ENCODE data around the gene KRTAP5-8.
"Not testable (repeated sequence)": the region's sequence is repeated elsewhere in the genome, so short reads cannot be mapped to it uniquely, and the experiment has no call there.

The KRTAP5-8 gene, protein sequence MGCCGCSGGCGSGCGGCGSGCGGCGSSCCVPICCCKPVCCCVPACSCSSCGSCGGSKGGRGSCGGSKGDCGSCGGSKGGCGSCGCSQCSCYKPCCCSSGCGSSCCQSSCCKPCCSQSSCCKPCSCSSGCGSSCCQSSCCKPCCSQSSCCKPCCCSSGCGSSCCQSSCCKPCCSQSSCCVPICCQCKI

DNA sequence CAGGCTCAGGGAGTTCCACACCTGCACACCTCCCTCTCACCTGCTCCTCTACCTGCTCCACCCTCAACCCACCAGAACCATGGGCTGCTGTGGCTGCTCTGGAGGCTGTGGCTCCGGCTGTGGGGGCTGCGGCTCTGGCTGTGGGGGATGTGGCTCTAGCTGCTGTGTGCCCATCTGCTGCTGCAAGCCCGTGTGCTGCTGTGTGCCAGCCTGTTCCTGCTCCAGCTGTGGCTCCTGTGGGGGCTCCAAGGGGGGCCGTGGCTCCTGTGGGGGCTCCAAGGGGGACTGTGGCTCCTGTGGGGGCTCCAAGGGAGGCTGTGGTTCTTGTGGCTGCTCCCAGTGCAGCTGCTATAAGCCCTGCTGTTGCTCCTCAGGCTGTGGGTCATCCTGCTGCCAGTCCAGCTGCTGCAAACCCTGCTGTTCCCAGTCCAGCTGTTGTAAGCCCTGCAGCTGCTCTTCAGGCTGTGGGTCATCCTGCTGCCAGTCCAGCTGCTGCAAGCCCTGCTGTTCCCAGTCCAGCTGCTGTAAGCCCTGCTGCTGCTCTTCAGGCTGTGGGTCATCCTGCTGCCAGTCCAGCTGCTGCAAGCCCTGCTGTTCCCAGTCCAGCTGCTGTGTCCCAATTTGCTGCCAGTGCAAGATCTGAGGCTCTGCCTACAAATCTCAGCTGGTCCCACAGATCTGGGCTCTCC lies at the start of gene KRTAP5-8:
Gene KRTAP5-8, plus strand, starts transcription at position 49 of the 689 bp plus-strand sequence. Its CDS starts 31 bp downstream, at position 80.
- not testable (repeated sequence) for FAIRE-seq

GRCh38 chr11:71488681-71489270 lies 49.0 kb upstream of the KRTAP5-8 start:
- no peak for FAIRE-seq

GRCh38 chr11:71489311-71490043 lies 48.3 kb upstream of the KRTAP5-8 start:
- FAIRE-seq: no peak

DNA sequence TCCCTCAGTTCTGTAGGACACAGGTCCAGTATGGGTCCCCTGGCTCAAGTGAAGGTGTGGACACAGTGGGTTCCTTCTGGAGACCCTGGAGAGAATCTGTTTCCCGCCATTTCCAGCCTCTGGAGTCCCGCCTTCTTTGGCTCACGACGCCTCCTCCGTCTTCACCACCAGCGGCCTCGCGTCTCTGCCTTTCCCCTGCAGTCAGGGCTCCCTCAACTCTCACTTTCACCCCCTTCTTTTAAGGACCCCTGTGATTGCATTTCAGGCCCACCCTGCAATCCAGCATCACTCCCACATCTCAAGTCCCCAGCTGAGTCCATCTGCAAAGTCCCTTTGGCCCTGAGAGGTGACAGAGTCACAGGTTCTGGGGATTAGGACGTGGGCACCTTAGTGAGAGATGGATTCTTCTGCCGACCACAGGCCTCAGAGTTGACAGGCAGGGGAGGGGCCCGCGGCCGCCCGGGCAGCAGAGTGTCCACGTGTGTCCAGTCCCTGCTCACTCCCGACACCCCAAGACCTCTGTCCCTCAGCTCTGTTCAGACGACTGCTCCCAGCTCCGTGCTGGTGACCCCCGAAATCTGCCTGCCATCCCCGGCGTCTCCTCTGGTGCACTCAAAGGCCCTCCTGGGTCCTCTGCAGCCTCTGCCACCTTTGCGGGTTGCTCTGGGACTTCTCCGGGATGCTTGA lies 47.6 kb upstream of the KRTAP5-8 start:
- FAIRE-seq: no peak

DNA sequence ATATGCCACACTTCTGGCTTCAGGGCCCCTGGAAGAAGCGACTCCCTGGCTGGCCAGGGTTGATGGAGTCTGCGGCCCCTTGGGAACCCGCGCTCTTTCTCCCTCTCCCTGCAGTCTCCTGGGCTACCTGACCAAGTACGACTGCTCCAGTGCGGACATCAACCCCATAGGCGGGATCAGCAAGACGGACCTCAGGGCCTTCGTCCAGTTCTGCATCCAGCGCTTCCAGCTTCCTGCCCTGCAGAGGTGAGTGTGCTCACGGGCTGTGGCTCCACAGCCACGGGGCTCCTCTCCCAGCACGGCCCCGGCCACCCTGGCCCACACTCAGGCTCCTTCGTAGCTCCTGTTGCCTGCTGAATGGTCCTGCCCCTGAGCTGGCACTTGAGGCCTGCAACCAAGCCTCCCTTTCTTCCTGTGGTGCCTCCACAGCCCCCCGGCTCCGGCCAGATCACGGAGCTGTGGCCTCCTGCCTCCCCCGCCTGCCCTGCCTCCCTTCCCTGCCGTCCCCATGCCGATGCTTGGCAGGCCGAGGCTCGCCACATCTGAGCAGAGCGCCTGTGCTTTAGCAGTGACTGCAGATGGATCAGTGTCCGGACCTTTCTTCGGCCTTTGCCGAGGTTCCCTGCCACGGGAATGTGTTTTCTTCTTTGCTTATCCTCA lies 47.0 kb upstream of the KRTAP5-8 start:
- FAIRE-seq: no peak

DNA sequence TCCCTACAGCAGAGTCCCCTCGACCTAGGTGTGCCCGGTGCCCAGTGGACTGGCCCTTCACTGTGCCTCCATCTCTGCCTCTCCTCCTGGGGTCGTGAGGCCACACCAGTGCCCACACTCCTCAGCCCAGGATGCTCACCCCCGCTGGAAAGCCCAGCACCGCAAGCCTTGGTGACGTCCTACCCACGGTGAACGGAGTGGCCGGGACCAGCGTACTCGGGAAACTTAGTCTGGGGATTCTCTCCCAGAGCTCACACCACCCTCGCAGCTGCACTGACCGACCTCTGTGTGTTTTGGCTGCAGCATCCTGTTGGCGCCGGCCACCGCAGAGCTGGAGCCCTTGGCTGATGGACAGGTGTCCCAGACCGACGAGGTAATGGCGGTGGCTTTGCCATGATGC lies 46.3 kb upstream of the KRTAP5-8 start:
- no peak for FAIRE-seq

DNA sequence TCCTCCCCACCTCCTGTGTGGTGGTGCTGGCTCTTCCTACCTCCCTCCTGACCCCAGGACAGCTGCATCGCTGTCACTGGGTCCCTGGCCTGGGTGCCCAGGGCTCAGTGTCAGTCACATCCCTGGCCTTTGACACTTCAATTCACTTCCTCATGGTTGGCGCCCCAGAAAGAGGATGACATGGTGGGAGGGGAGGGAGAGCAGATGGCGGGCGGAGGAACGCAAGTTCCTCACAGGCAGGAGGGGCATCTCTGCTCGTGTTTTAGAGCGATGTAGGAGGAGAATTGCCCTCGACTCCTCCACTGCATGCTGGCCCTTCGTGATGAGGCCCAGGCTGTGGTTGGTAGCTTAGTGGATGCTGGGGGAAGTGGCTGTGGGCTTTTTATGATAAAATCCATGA lies 45.9 kb upstream of the KRTAP5-8 start:
- FAIRE-seq: no peak

- no peak for FAIRE-seq
Observed at GRCh38 chr11:71495286-71496230, 42.3 kb upstream of the KRTAP5-8 start.

GRCh38 chr11:71496421-71496820 lies 41.4 kb upstream of the KRTAP5-8 start:
- no peak for FAIRE-seq

DNA sequence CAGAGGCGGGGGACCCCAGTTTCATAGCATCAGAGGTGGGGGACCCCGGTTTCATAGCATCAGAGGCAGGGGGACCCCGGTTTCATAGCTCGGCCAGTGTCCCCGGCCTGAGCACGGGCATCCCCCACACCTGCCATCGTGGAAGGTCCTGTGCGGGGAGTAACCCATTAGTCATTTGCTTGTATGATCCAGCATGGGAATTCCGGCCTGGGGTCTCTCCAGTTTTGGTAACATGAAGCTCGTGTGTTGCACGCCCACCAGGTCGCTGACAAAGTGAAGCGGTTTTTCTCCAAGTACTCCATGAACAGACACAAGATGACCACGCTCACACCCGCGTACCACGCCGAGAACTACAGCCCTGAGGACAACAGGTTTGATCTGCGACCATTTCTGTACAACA lies 39.7 kb upstream of the KRTAP5-8 start:
- FAIRE-seq: no peak

- no peak for FAIRE-seq
Observed at GRCh38 chr11:71499125-71499524, 38.7 kb upstream of the KRTAP5-8 start.

GRCh38 chr11:71499546-71499945 lies 38.3 kb upstream of the KRTAP5-8 start:
- no peak for FAIRE-seq

- FAIRE-seq: no peak
Observed at GRCh38 chr11:71500601-71501021, 37.2 kb upstream of the KRTAP5-8 start.

DNA sequence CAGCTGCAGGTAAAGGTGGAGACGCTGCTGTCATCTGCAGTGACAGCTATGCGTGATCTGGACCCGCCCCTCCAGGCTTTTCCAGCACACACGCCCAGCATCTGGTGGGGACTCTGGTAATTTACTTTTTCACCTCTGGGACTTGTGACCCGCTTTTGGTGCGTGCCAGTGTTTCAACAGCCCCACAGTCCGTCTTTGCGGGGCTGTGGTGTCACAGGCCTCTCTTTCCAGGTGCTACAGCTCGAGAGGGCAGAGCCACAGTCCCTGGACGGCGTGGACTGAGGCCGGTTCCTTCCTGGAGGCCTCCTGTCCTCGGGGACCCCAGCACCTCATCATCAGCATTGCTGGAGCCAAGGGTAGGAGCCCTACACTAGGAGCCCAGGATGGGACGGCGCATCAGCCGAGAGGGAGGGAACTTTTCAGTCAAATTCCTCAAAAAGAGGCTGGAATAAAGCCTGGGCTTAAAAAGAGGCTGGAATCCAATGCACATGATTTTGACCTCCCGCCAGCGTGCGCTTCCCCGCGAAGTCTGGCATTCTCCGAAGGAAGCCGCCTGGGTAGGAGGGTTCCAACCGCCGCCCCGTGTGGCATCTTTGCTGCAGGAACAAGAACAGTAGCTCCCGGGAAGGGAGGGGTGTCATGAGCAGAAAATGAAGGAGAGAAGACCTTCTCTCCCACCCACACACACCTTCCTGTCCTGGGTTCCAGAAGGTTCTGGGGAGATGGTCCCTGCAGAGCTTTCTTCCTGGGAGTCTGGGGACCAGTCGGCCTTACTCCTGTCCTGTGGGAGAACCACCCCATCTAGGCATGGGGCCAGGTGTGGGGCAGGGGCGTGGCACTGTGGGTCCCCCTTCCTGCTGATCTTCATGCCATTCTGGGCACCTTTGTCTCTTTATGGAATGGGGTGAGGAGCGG lies 36.5 kb upstream of the KRTAP5-8 start:
- FAIRE-seq: no peak

DNA sequence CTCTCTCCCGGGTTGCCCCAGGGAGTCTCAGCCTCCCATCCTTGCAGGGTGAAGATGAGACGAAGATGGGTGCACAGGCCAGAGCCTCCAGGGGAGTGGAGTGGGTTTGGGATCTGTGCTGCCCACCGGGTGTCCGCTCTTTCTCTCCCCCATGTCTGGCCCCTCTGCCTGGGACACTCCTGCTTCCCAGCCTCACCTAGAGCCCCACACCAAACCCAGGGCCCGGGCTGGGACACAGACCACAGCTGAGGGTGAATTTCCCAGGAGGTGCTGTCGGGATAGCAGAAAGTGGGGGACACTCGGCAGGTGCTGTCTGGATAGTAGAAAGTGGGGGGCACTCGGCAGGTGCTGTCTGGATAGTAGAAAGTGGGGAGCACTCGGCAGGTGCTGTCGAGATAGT lies 35.8 kb upstream of the KRTAP5-8 start:
- no peak for FAIRE-seq

- FAIRE-seq: no peak
Observed at GRCh38 chr11:71502871-71503435, 34.9 kb upstream of the KRTAP5-8 start.

- no peak for FAIRE-seq
Observed at GRCh38 chr11:71504531-71504930, 33.3 kb upstream of the KRTAP5-8 start.

GRCh38 chr11:71505001-71505400 lies 32.8 kb upstream of the KRTAP5-8 start:
- FAIRE-seq: no peak

GRCh38 chr11:71505781-71506180 lies 32.0 kb upstream of the KRTAP5-8 start:
- FAIRE-seq: no peak

- no peak for FAIRE-seq
Observed at GRCh38 chr11:71507102-71507501, 30.7 kb upstream of the KRTAP5-8 start.
